GM12878 (cell line): ENCODE measurements around the gene WTAP. TPM values are rescaled to one million over a fixed set of nuclear protein-coding genes. Genes with fewer than 3 reads are reported as not detected.

Experiments used
- CHD1 ChIP-seq: IDR thresholded peaks from 2 replicates; pipeline ENCODE4 v1.6.1; 2012; ENCODE audit warnings: low read depth, low read length, improper control_type of control experiment
- CHD4 ChIP-seq: fragments of 200-600 bp; sonication (generic); IDR thresholded peaks from 2 replicates; pipeline ENCODE4 v1.6.1; 2016; ENCODE audit warnings: mild to moderate bottlenecking
- ESRRA ChIP-seq: IDR thresholded peaks from 2 replicates; pipeline ENCODE4 v1.6.1; 2012; ENCODE audit warnings: mild to moderate bottlenecking, low read length, improper control_type of control experiment
- ETV6 ChIP-seq, 2 experiments: fragments of 450-650 bp in 1 of 2; IDR thresholded peaks in 1 of 2; conservative IDR thresholded peaks in 1 of 2; 2 replicates each; pipeline ENCODE4 v1.6.1; 2014; ENCODE audit warnings: antibody characterized with exemption in 1 of 2, borderline replicate concordance in 1 of 2, low read depth in 1 of 2, mild to moderate bottlenecking in 1 of 2, moderate library complexity in 1 of 2
- FOS ChIP-seq: IDR thresholded peaks from 3 replicates; pipeline ENCODE4 v1.6.1; 2011; ENCODE audit warnings: borderline replicate concordance; ENCODE audit not compliant: insufficient read length; ENCODE audit errors: extremely low read depth
- HDAC2 ChIP-seq: fragments of 200-600 bp; sonication (generic); IDR thresholded peaks from 2 replicates; pipeline ENCODE4 v1.6.1; 2017
- KAT2A ChIP-seq: conservative IDR thresholded peaks from 2 replicates; pipeline ENCODE4 v1.6.1; 2011; ENCODE audit warnings: low read depth, low read length; ENCODE audit not compliant: control insufficient read depth
- MEF2A ChIP-seq: IDR thresholded peaks from 2 replicates; pipeline ENCODE4 v1.6.1; 2011; ENCODE audit warnings: low read depth, mild to moderate bottlenecking, low read length, moderate library complexity; ENCODE audit not compliant: insufficient read depth
- MYB ChIP-seq: fragments of 150-350 bp; IDR thresholded peaks from 2 replicates; pipeline ENCODE4 v1.6.1; 2014; ENCODE audit warnings: mild to moderate bottlenecking, low read depth, low read length, borderline replicate concordance
- PAX5 ChIP-seq: IDR thresholded peaks from 2 replicates; pipeline ENCODE4 v1.6.1; 2011; ENCODE audit warnings: low read depth, low read length, borderline replicate concordance
- PKNOX1 ChIP-seq: fragments of 450-650 bp; IDR thresholded peaks from 2 replicates; pipeline ENCODE4 v1.6.1; 2016; ENCODE audit warnings: mild to moderate bottlenecking
- PRDM15 ChIP-seq: fragments of 450-650 bp; formaldehyde crosslinking; IDR thresholded peaks from 2 replicates; pipeline ENCODE4 v1.4.0; 2020; ENCODE audit warnings: mild to moderate bottlenecking, moderate library complexity
- RELA ChIP-seq: fragments of 450-650 bp; IDR thresholded peaks from 2 replicates; pipeline ENCODE4 v1.8.0; 2014; ENCODE audit warnings: borderline replicate concordance; ENCODE audit not compliant: partially characterized antibody
- RELB ChIP-seq: fragments of 450-650 bp; IDR thresholded peaks from 2 replicates; pipeline ENCODE4 v1.6.1; 2017; ENCODE audit warnings: low read depth, mild to moderate bottlenecking, moderate library complexity
- SMAD1 ChIP-seq: fragments of 450-650 bp; IDR thresholded peaks from 2 replicates; pipeline ENCODE4 v1.6.1; 2018; ENCODE audit warnings: mild to moderate bottlenecking, low read depth; ENCODE audit not compliant: partially characterized antibody
- SREBF2 ChIP-seq: IDR thresholded peaks from 2 replicates; pipeline ENCODE4 v1.6.1; 2012; ENCODE audit warnings: mild to moderate bottlenecking, low read length
- ZZZ3 ChIP-seq: IDR thresholded peaks from 2 replicates; pipeline ENCODE4 v1.6.1; 2011; ENCODE audit warnings: low read depth; ENCODE audit not compliant: control insufficient read depth, insufficient read length
- polyA plus RNA-seq, 11 experiments: library from polyadenylated mRNA; depleted of rRNA in 4 of 11; unstranded in 6 of 11; stranded (reverse) in 5 of 11; fragments of >200 nt; fragmentation: Nextera tagmentation in 4 of 11; fragmentation: Illumina TruSeq in 1 of 11; extraction: Ambion mirVana in 4 of 11; extraction: Trizol in 1 of 11; gene quantifications; 1 replicate in 1 of 11; 2 replicates in 10 of 11; pipeline versions ENCODE4 v1.2.1 to v1.2.3, GENCODE V29; 2011 to 2016; ENCODE audit warnings: inconsistent platforms in 2 of 11, missing spikeins in 2 of 11, low read depth in 1 of 11
- total RNA-seq, 4 experiments: library from RNA; depleted of rRNA in 3 of 4; stranded (reverse); fragments of >200 nt in 3 of 4; fragmentation: Illumina TruSeq in 1 of 4; extraction: Trizol in 1 of 4; gene quantifications; 2 replicates each; pipeline versions ENCODE4 v1.2.1 to v1.2.3, GENCODE V29; 2013 to 2021
- TF ChIP-seq, protein P1 (sequence below): fragments of 450-650 bp; IDR thresholded peaks from 2 replicates; pipeline ENCODE4 v1.6.1; 2017; ENCODE audit warnings: borderline replicate concordance
- TF ChIP-seq, protein P2 (sequence below): IDR thresholded peaks from 2 replicates; pipeline ENCODE4 v1.6.1; 2012; ENCODE audit warnings: low read depth, low read length, improper control_type of control experiment
- TF ChIP-seq, protein P3 (sequence below): fragments of 150-350 bp; IDR thresholded peaks from 2 replicates; pipeline ENCODE4 v1.6.1; 2014; ENCODE audit warnings: mild to moderate bottlenecking, low read depth, low read length

Gene WTAP
- total and polyA plus RNA-seq, 10 of the 15 experiments (the other 5 are each of a cell fraction or from before 2014, with no cell fraction given): 38.7 to 132 (median 83.1) TPM

DNA sequence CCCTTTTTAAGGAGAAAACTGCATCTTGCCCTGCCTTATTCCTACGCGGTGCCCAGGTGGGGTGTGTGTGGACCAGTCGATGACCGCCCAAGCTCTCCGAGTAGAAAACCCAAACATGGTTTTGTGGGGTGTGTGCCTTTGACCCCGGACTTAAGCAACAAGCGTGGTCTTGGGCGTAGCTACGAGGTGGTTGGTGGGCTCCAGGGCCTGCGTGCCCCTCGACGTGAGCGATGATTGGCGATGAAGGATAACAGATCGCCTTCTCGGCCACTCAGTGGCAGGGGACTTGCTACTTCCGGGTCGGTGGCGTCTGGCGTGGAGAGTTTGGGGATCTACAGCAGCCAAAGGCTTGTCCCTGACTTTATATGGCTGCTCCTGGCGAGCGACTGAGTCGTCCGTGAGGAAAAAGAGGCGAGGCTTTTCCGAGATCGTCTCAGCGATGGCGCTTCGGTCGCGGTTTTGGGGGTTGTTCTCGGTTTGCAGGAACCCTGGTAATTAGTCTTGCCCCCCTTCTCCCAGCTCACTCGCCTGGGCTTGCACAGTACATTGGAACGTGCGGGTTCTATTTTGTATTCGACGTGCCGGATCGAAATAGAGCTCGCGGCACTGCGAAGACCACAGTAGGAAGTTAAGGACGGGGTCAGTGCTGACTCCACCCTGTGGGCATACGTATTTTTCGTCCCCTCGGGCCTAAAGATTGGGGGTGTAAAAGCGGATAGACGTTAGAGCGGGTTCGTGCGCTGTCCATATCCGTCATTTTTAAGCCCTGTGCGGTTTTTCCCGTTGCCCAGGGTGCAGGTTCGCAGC is 63.0 kb downstream of the WTAP start, which contains the start of gene MRPL18 (continued):
- TF ChIP-seq, protein P1, sequence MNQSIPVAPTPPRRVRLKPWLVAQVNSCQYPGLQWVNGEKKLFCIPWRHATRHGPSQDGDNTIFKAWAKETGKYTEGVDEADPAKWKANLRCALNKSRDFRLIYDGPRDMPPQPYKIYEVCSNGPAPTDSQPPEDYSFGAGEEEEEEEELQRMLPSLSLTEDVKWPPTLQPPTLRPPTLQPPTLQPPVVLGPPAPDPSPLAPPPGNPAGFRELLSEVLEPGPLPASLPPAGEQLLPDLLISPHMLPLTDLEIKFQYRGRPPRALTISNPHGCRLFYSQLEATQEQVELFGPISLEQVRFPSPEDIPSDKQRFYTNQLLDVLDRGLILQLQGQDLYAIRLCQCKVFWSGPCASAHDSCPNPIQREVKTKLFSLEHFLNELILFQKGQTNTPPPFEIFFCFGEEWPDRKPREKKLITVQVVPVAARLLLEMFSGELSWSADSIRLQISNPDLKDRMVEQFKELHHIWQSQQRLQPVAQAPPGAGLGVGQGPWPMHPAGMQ: no peak
- peak; percentile 77; the same call in 1 of the 2 replicates for TF ChIP-seq RELB
- no peak for TF ChIP-seq CHD1
- no peak for TF ChIP-seq ESRRA
- TF ChIP-seq ETV6 (conservative IDR thresholded peaks at IDR 0.05 in 1 of 2, IDR thresholded peaks at IDR 0.05 in 1 of 2; ENCODE audit: borderline replicate concordance in 1 of 2, low read depth in 1 of 2): no peak
- TF ChIP-seq CHD4: no peak
- peak; percentile 99 for TF ChIP-seq PKNOX1
- TF ChIP-seq MYB: no peak
- TF ChIP-seq, protein P2, sequence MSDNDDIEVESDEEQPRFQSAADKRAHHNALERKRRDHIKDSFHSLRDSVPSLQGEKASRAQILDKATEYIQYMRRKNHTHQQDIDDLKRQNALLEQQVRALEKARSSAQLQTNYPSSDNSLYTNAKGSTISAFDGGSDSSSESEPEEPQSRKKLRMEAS: peak; percentile 78; the same call in 1 of the 2 replicates
- no peak for TF ChIP-seq SMAD1
- no peak for TF ChIP-seq PRDM15 (CRISPR knock-in tag)
- no peak for TF ChIP-seq RELA
- TF ChIP-seq, protein P3, sequence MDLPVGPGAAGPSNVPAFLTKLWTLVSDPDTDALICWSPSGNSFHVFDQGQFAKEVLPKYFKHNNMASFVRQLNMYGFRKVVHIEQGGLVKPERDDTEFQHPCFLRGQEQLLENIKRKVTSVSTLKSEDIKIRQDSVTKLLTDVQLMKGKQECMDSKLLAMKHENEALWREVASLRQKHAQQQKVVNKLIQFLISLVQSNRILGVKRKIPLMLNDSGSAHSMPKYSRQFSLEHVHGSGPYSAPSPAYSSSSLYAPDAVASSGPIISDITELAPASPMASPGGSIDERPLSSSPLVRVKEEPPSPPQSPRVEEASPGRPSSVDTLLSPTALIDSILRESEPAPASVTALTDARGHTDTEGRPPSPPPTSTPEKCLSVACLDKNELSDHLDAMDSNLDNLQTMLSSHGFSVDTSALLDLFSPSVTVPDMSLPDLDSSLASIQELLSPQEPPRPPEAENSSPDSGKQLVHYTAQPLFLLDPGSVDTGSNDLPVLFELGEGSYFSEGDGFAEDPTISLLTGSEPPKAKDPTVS: no peak
- TF ChIP-seq HDAC2: no peak
- TF ChIP-seq FOS: peak; percentile 76
- no peak for TF ChIP-seq ZZZ3
- TF ChIP-seq KAT2A: no peak
- TF ChIP-seq SREBF2: no peak
- no peak for TF ChIP-seq PAX5
- no peak for TF ChIP-seq MEF2A
